K562 (cell line): ENCODE results near the gene P2RY4. TPM values are rescaled to one million over a fixed set of nuclear protein-coding genes. Genes with fewer than 3 reads are reported as not detected.

ENCODE experiments used
- ATAC-seq: fragments of 200-7000 bp; cut with Tn5 transposase; 3 replicates; pipeline ENCODE4 v1.9.1; 2020; ENCODE audit warnings: moderate library complexity
- BruUV-seq: library from RNA; stranded (reverse); fragments of 400-500 nt; replicated peaks from 2 replicates; lab custom pipeline; 2021; lab: Mats Ljungman, UMichigan
- CTCF ChIA-PET: fragments of 300-600 bp; formaldehyde crosslinking; extraction: SDS; loops from one replicate; lab custom pipeline; 2021; ENCODE audit warnings: low intra/inter-chr PET ratio; lab: Yijun Ruan, JAX
- POLR2A ChIA-PET: fragments of 300-600, 350-650 bp; sonication (Branson Sonifier 250); formaldehyde crosslinking; extraction: SDS; loops from one replicate; lab custom pipeline; 2021; ENCODE audit warnings: antibody characterized with exemption, inconsistent platforms; lab: Yijun Ruan, JAX
- DNase-seq, 4 experiments: peaks; one replicate each; pipeline versions ENCODE4 v3.0.0 to v3.0.0-alpha.2; 2011 to 2018; ENCODE audit warnings: low spot score in 3 of 4, mixed read lengths in 3 of 4; ENCODE audit errors: extremely low read depth in 1 of 4
- FAIRE-seq: peaks from 2 replicates; lab custom pipeline; 2011; peaks lifted over from hg19 to GRCh38; lab: Jason Lieb, UNC
- H2AFZ ChIP-seq: 2 replicates; pipeline ENCODE4 v1.6.0; 2011; ENCODE audit warnings: low read depth, low read length, control low read depth, inconsistent platforms
- H3K27ac ChIP-seq: fragments of 200-600 bp; 3 replicates; pipeline ENCODE4 v1.8.0; 2011; ENCODE audit warnings: low read depth, mild to moderate bottlenecking, control low read depth, inconsistent platforms, low read length, moderate library complexity, mixed read lengths; ENCODE audit errors: extremely low read depth
- H3K27me3 ChIP-seq, 2 experiments: fragments of 300-600 bp in 1 of 2; 2 replicates in 1 of 2; 3 replicates in 1 of 2; pipeline versions ENCODE4 v1.6.0 to v1.8.0; 2011; ENCODE audit warnings: inconsistent platforms in 2 of 2, low read length in 2 of 2, mild to moderate bottlenecking in 1 of 2, mixed read lengths in 1 of 2, moderate library complexity in 1 of 2; ENCODE audit not compliant: control insufficient read depth in 2 of 2, insufficient read depth in 2 of 2
- H3K36me3 ChIP-seq: fragments of 300-600 bp; 3 replicates; pipeline ENCODE4 v1.8.0; 2011; ENCODE audit warnings: mild to moderate bottlenecking, low read length, inconsistent platforms; ENCODE audit not compliant: control insufficient read depth, insufficient read depth
- H3K4me1 ChIP-seq, 2 experiments: fragments of 200-600 bp in 1 of 2; replicated peaks in 1 of 2; 2 replicates in 1 of 2; 3 replicates in 1 of 2; pipeline versions ENCODE4 v1.5.1 to v1.8.0; 2011; ENCODE audit warnings: inconsistent platforms in 2 of 2, low read length in 2 of 2, mild to moderate bottlenecking in 1 of 2, mixed read lengths in 1 of 2, moderate library complexity in 1 of 2; ENCODE audit not compliant: control insufficient read depth in 2 of 2, insufficient read depth in 2 of 2
- H3K4me2 ChIP-seq: 2 replicates; pipeline ENCODE4 v1.6.1; 2011; ENCODE audit warnings: low read length, control low read depth, inconsistent platforms, mixed read lengths; ENCODE audit not compliant: insufficient read depth
- H3K4me3 ChIP-seq: fragments of 200-600 bp; sonication (generic), shearing (Covaris generic); 2 replicates; pipeline ENCODE4 v1.5.1; 2016; ENCODE audit warnings: control low read depth, inconsistent platforms
- H3K79me2 ChIP-seq: fragments of 200-600 bp; 3 replicates; pipeline ENCODE4 v1.8.0; 2011; ENCODE audit warnings: low read length, inconsistent platforms; ENCODE audit not compliant: control insufficient read depth, insufficient read depth
- H3K9ac ChIP-seq, 2 experiments: 2 replicates each; pipeline versions ENCODE4 v1.6.0 to v1.6.1; 2011; ENCODE audit warnings: low read depth in 2 of 2, low read length in 2 of 2, control low read depth in 1 of 2, inconsistent platforms in 1 of 2, mild to moderate bottlenecking in 1 of 2, mixed read lengths in 1 of 2; ENCODE audit not compliant: insufficient read depth in 1 of 2
- H3K9me1 ChIP-seq: one replicate; pipeline ENCODE4 v1.6.0; 2011; ENCODE audit warnings: inconsistent platforms, mild to moderate bottlenecking, low read length, moderate library complexity; ENCODE audit not compliant: control insufficient read depth, insufficient read depth
- H3K9me3 ChIP-seq: replicated peaks from 2 replicates; pipeline ENCODE4 v1.5.1; 2011; ENCODE audit warnings: low read depth, low read length, inconsistent platforms; ENCODE audit not compliant: control insufficient read depth, insufficient read depth
- H4K20me1 ChIP-seq: replicated peaks from 2 replicates; pipeline ENCODE4 v1.6.1; 2011; ENCODE audit warnings: low read length, inconsistent platforms, mixed read lengths; ENCODE audit not compliant: control insufficient read depth, insufficient read depth
- ARID1B ChIP-seq: fragments of 450-650 bp; IDR thresholded peaks from 2 replicates; pipeline ENCODE4 v1.6.1; 2016; ENCODE audit warnings: antibody characterized with exemption, mild to moderate bottlenecking, inconsistent platforms
- ATF7 ChIP-seq: fragments of 450-650 bp; IDR thresholded peaks from 2 replicates; pipeline ENCODE4 v1.7.1; 2014; ENCODE audit warnings: mild to moderate bottlenecking, moderate library complexity
- BHLHE40 ChIP-seq: IDR thresholded peaks from 2 replicates; pipeline ENCODE4 v1.6.1; 2011; ENCODE audit warnings: low read length, improper control_type of control experiment
- CBFA2T3 ChIP-seq: fragments of 450-650 bp; IDR thresholded peaks from 2 replicates; pipeline ENCODE4 v1.6.1; 2017
- DPF2 ChIP-seq: fragments of 450-650 bp; IDR thresholded peaks from 2 replicates; pipeline ENCODE4 v1.6.1; 2016
- EP300 ChIP-seq: IDR thresholded peaks from 2 replicates; pipeline ENCODE4 v1.6.1; 2012; ENCODE audit warnings: low read length, improper control_type of control experiment
- FOXA1 ChIP-seq: fragments of 450-650 bp; IDR thresholded peaks from 2 replicates; pipeline ENCODE4 v1.6.1; 2016; ENCODE audit warnings: mild to moderate bottlenecking, borderline replicate concordance
- HDAC2 ChIP-seq: fragments of 450-650 bp; IDR thresholded peaks from 2 replicates; pipeline ENCODE4 v1.6.1; 2016; ENCODE audit warnings: mild to moderate bottlenecking
- KDM1A ChIP-seq, 2 experiments: fragments of 450-650 bp; IDR thresholded peaks; 2 replicates each; pipeline ENCODE4 v1.6.1; 2016; ENCODE audit warnings: mild to moderate bottlenecking in 2 of 2
- KLF16 ChIP-seq: IDR thresholded peaks from 2 replicates; pipeline ENCODE4 v1.6.1; 2016; ENCODE audit warnings: antibody characterized with exemption
- MTA1 ChIP-seq: fragments of 450-650 bp; IDR thresholded peaks from 2 replicates; pipeline ENCODE4 v1.6.1; 2017; ENCODE audit warnings: borderline replicate concordance
- MTA2 ChIP-seq: fragments of 450-650 bp; IDR thresholded peaks from 2 replicates; pipeline ENCODE4 v1.6.1; 2016; ENCODE audit warnings: low read depth
- NCOR1 ChIP-seq: fragments of 450-650 bp; IDR thresholded peaks from 2 replicates; pipeline ENCODE4 v1.6.1; 2016; ENCODE audit warnings: mild to moderate bottlenecking, moderate library complexity
- NFIC ChIP-seq: fragments of 450-650 bp; IDR thresholded peaks from 2 replicates; pipeline ENCODE4 v1.6.1; 2017; ENCODE audit warnings: mild to moderate bottlenecking, inconsistent platforms
- NR1H2 ChIP-seq: sonication (generic); formaldehyde crosslinking; IDR thresholded peaks from 2 replicates; pipeline ENCODE4 v1.4.0; 2020; ENCODE audit warnings: mild to moderate bottlenecking, missing genetic modification reagents
- SOX6 ChIP-seq: fragments of 450-650 bp; IDR thresholded peaks from 2 replicates; pipeline ENCODE4 v1.6.1; 2014; ENCODE audit warnings: mild to moderate bottlenecking
- TAL1 ChIP-seq: fragments of 450-650 bp; IDR thresholded peaks from 2 replicates; pipeline ENCODE4 v1.6.1; 2016; ENCODE audit warnings: mild to moderate bottlenecking
- ZEB2 ChIP-seq: fragments of 450-650 bp; IDR thresholded peaks from 2 replicates; pipeline ENCODE4 v1.6.1; 2016
- WGBS: fragments of 100-300 bp; shearing (Covaris generic); methylation state at CpG from one replicate; pipeline ENCODE4 v1.1.6; 2016; ENCODE audit warnings: low coverage, mixed read lengths; ENCODE audit not compliant: insufficient coverage; ENCODE audit errors: missing lambda C conversion rate; 5-methylcytosine and 5-hydroxymethylcytosine counted together
- in situ Hi-C: fragments of 300-500 bp; cut with MboI; formaldehyde crosslinking; loops from 4 replicates; pipeline ENCODE4 v1.15.0; 2018; ENCODE audit warnings: inconsistent platforms, mixed read lengths
- intact Hi-C: fragments of 100-400 bp; cut with micrococcal nuclease; formaldehyde crosslinking; loops from 2 replicates; pipeline ENCODE4 v1.14.2; 2022
- polyA plus RNA-seq, 8 experiments: library from polyadenylated mRNA; depleted of rRNA in 4 of 8; stranded (reverse) in 5 of 8; unstranded in 3 of 8; fragments of >200 nt; fragmentation: Nextera tagmentation in 2 of 8; fragmentation: Illumina TruSeq in 1 of 8; extraction: Ambion mirVana in 2 of 8; extraction: Trizol in 1 of 8; gene quantifications; 2 replicates each; pipeline versions ENCODE4 v1.2.1 to v1.2.3, GENCODE V29; 2011 to 2014; ENCODE audit warnings: inconsistent platforms in 1 of 8, missing spikeins in 1 of 8
- total RNA-seq, 7 experiments: library from RNA; depleted of rRNA in 6 of 7; stranded (reverse); fragments of >200 nt in 6 of 7; fragmentation: Illumina TruSeq in 2 of 7; extraction: Trizol in 2 of 7; gene quantifications; 2 replicates each; pipeline versions ENCODE4 v1.2.1 to v1.2.3, GENCODE V29; 2011 to 2021; ENCODE audit warnings: low replicate concordance in 1 of 7
- TF ChIP-seq, protein P1 (sequence below): fragments of 450-650 bp; IDR thresholded peaks from 2 replicates; pipeline ENCODE4 v1.6.1; 2016; ENCODE audit warnings: antibody characterized with exemption

The P2RY4 gene
- total and polyA plus RNA-seq, 9 of the 15 experiments (the other 6 are each of a cell fraction or from before 2014, with no cell fraction given), result not detected

DNA sequence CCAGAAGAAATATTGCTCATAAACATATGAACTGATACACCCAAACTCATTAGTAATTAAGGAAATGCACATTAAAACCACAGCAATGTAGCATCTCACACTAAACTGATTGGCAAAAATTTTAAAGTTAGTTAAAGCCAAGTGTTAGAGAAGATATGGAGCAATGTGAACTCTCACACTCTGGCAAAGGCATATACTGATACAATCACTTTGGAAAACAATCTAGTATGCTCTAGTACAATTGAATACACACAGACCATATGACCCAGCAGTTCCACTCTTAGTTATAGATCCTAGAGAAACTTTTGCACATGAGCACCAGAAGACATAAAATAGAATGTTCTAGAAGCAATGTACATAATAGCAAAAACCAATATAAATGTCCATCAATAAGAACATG lies 34.0 kb downstream of the P2RY4 start:
- no peaks in the 10 kb centered on the region for H3K27me3 ChIP-seq
- no peaks in the 10 kb centered on the region for H3K36me3 ChIP-seq
- H3K4me1 ChIP-seq, result no peaks in the 10 kb centered on the region
- intact Hi-C loops, result no loop called here
- no peak overlapping the region for H3K9ac ChIP-seq
- ATAC-seq (no peak), FAIRE-seq (no peak), DNase-seq (no peak)
- H2AFZ ChIP-seq, result no peak overlapping the region
- no peak overlapping the region for H3K4me2 ChIP-seq
- in situ Hi-C loops, result no loop called here
- no TSS peak for BruUV-seq
- H3K27ac ChIP-seq, result no peak overlapping the region
- no peaks in the 10 kb centered on the region for H3K79me2 ChIP-seq
- H3K4me3 ChIP-seq, result no peak overlapping the region
- no peaks in the 10 kb centered on the region for H3K9me3 ChIP-seq
- no peaks in the 10 kb centered on the region for H3K9me1 ChIP-seq
- H4K20me1 ChIP-seq, result no peaks in the 10 kb centered on the region
- ChIA-PET POLR2A (no interaction called here), CTCF (no interaction called here)
- TF ChIP-seq MTA1 (no peak), EP300 (no peak)

DNA sequence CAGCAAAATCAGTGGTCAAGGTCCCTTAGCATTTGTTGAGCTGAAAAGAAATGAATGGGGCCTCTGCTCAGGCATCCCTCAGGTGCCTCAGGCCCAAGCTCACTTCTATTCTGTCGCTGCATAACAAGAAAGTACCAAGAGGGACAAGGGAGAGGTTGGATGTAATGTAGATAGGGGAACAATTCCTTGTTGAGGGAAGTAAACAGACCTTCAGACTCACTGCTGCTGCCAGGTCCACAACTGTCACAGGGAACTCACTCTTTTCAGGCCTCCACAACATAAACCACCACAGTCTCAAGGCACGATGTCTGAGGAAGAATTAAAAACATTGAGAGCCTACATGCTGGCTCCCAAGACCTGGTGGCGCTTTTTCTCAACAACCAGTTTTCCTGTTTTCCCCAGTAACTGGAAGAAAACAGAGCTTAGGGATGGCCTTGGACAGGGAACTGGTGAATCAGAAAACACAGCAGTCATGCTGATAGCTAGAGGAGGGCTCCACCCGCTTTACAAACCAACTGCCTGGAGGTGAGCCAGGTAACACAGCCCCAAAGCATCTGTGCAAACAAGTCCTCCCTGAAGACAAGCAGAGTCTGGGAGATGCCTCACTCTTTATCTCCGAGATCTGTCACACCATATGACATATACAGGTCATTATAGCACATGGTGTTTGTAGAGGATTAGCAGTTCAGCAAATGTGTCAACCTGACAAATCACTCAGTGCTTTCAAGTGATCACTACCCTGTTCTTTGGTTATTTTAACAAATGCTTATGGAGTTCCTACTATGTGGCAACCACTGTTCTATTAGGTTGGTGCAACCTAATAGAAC lies 39.9 kb downstream of the P2RY4 start:
- DNase-seq, result peak; percentile 16 to 46 (median 35)
- peak; percentile 62 for TF ChIP-seq NCOR1
- peak; percentile 54; the same call in 1 of the 2 replicates for TF ChIP-seq KLF16
- TF ChIP-seq ARID1B, result peak; percentile 73
- peak; percentile 91 for TF ChIP-seq ZEB2
- 0 out of 2 replicates have a peak, but pooled peaks have one; percentile 21 for TF ChIP-seq BHLHE40
- TF ChIP-seq KDM1A (IDR thresholded peaks at IDR 0.05), result peak; percentile 61 to 64
- peak; percentile 27; the same call in 1 of the 2 replicates for TF ChIP-seq EP300
- TF ChIP-seq, protein P1, sequence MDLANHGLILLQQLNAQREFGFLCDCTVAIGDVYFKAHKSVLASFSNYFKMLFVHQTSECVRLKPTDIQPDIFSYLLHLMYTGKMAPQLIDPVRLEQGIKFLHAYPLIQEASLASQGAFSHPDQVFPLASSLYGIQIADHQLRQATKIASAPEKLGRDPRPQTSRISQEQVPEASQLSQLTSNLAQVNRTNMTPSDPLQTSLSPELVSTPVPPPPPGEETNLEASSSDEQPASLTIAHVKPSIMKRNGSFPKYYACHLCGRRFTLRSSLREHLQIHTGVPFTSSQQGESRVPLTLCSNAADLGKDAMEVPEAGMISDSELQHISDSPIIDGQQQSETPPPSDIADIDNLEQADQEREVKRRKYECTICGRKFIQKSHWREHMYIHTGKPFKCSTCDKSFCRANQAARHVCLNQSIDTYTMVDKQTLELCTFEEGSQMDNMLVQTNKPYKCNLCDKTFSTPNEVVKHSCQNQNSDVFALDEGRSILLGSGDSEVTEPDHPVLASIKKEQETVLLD, result no peak
- TF ChIP-seq CBFA2T3, result peak; percentile 87
- peak; percentile 64 for TF ChIP-seq TAL1
- TF ChIP-seq NFIC, result peak; percentile 80
- peak; percentile 87 for TF ChIP-seq FOXA1
- TF ChIP-seq DPF2, result peak; percentile 38; the same call in 1 of the 2 replicates
- 0 out of 2 replicates have a peak, but pooled peaks have one; percentile 30 for TF ChIP-seq MTA2
- TF ChIP-seq NR1H2, result no peak
- TF ChIP-seq ATF7, result 0 out of 2 replicates have a peak, but pooled peaks have one; percentile 26
- no peak for TF ChIP-seq HDAC2
- TF ChIP-seq SOX6, result peak; percentile 60; the same call in 1 of the 2 replicates

More for the DNA sequence above, 39.9 kb downstream of the P2RY4 start:
- ATAC-seq (peak; percentile 68), FAIRE-seq (peak; percentile 67)
- H3K36me3 ChIP-seq, result no peaks in the 10 kb centered on the region
- H4K20me1 ChIP-seq, result no peaks in the 10 kb centered on the region
- CTCF ChIA-PET, result no interaction called here
- no peak overlapping the region for H3K4me3 ChIP-seq
- no peaks in the 10 kb centered on the region for H3K9me3 ChIP-seq
- no peak overlapping the region for H3K27ac ChIP-seq
- in situ Hi-C loops, result no loop called here
- no peak overlapping the region for H3K4me2 ChIP-seq
- no peak overlapping the region for H2AFZ ChIP-seq
- peaks cover 0 to 4% of the 10 kb centered on the region in 2 experiments; a peak in 3 of 5 replicates for H3K4me1 ChIP-seq
- intact Hi-C loops, result no loop called here
- no peaks in the 10 kb centered on the region for H3K79me2 ChIP-seq
- H3K9me1 ChIP-seq, result no peaks in the 10 kb centered on the region
- H3K27me3 ChIP-seq, result 0 out of 5 replicates have a peak, but pooled peaks cover 0 to 5% of the 10 kb centered on the region in 2 experiments
- 0% methylated on average over 3 of the region's 5 CpGs for WGBS
- H3K9ac ChIP-seq, result no peak overlapping the region
- no TSS peak for BruUV-seq
- POLR2A ChIA-PET, result no interaction called here
